Upper lobe of right lung (tissue), 1 donor: Measurements from ENCODE around the gene ATG101. TPM values are rescaled to one million over a fixed set of nuclear protein-coding genes. Genes with fewer than 3 reads are reported as not detected.
"Not testable (repeated sequence)": the region's sequence is repeated elsewhere in the genome, so short reads cannot be mapped to it uniquely, and the experiment has no call there.

Source experiments
- ATAC-seq: fragments of 200-7000 bp; cut with Tn5 transposase; one replicate; pipeline ENCODE4 v1.9.1; 2020; ENCODE audit warnings: mild to moderate bottlenecking, moderate library complexity
- DNase-seq: peaks from one replicate; pipeline ENCODE4 v3.0.0-alpha.2; 2020
- H3K27ac ChIP-seq: fragments of 200-600 bp; one replicate; pipeline ENCODE4 v1.8.0; 2022
- H3K27me3 ChIP-seq: fragments of 200-600 bp; one replicate; pipeline ENCODE4 v1.8.0; 2022; ENCODE audit warnings: mild to moderate bottlenecking
- H3K36me3 ChIP-seq: fragments of 200-600 bp; one replicate; pipeline ENCODE4 v1.8.0; 2022
- H3K4me1 ChIP-seq: fragments of 200-600 bp; one replicate; pipeline ENCODE4 v1.8.0; 2022
- H3K4me3 ChIP-seq: fragments of 200-600 bp; one replicate; pipeline ENCODE4 v1.8.0; 2022; ENCODE audit warnings: mild to moderate bottlenecking
- H3K9me3 ChIP-seq: fragments of 200-600 bp; one replicate; pipeline ENCODE4 v1.8.0; 2022
- CTCF ChIP-seq: fragments of 200-600 bp; IDR thresholded peaks from one replicate; pipeline ENCODE4 v1.8.0; 2022; ENCODE audit warnings: antibody characterized with exemption
- intact Hi-C: fragments of 100-400 bp; cut with DNase I; formaldehyde crosslinking; loops from one replicate; pipeline ENCODE4 v1.11.0; 2022
- total RNA-seq: library from RNA; stranded (reverse); fragmentation: NEBNext Ultra II Directional; extraction: Animal tissue kit (Norgen Biotek cat#: 25700); gene quantifications from one replicate; pipeline ENCODE4 v1.2.1, GENCODE V29; 2021
- donor health status: DM: no; HTN: yes; CAD: no; lungs with severe emphysema.

ATG101 gene
- total RNA-seq, 1 donor from 2014 or later, result 37.3 TPM

GRCh38 chr12:52093346-52093745, 23.6 kb downstream of the ATG101 start:
- Histone ChIP-seq H3K27ac (no peak overlapping the region), H3K4me1 (no peaks in the 10 kb centered on the region), H3K4me3 (no peak overlapping the region), H3K36me3 (no peaks in the 10 kb centered on the region), H3K27me3 (no peaks in the 10 kb centered on the region), H3K9me3 (no peaks in the 10 kb centered on the region)
- intact Hi-C loops, result no loop called here
- DNase-seq (peak; percentile 52), ATAC-seq (no peak)
- TF ChIP-seq CTCF, result no peak

- ATAC-seq (no peak), DNase-seq (no peak)
- Histone ChIP-seq H3K27me3 (no peaks in the 10 kb centered on the region), H3K36me3 (no peaks in the 10 kb centered on the region), H3K4me1 (no peaks in the 10 kb centered on the region), H3K9me3 (no peaks in the 10 kb centered on the region), H3K27ac (no peak overlapping the region), H3K4me3 (no peak overlapping the region)
- TF ChIP-seq CTCF, result no peak
- intact Hi-C loops, result no loop called here
Measured at GRCh38 chr12:52096332-52097044, 26.7 kb downstream of the ATG101 start.

- no peaks in the 10 kb centered on the region for H3K9me3 ChIP-seq
- DNase-seq (peak; percentile 29), ATAC-seq (no peak)
- no peaks in the 10 kb centered on the region for H3K27me3 ChIP-seq
- no peaks in the 10 kb centered on the region for H3K36me3 ChIP-seq
- H3K4me3 ChIP-seq, result no peak overlapping the region
- no peaks in the 10 kb centered on the region for H3K4me1 ChIP-seq
- no peak for TF ChIP-seq CTCF
- no peak overlapping the region for H3K27ac ChIP-seq
- intact Hi-C loops, result no loop called here
Measured at GRCh38 chr12:52097045-52097666, 27.4 kb downstream of the ATG101 start.

GRCh38 chr12:52104431-52105089, 34.8 kb downstream of the ATG101 start:
- H3K4me1 ChIP-seq, ATAC-seq, H3K27me3 ChIP-seq, H3K36me3 ChIP-seq, H3K27ac ChIP-seq, H3K9me3 ChIP-seq, intact Hi-C loops, H3K4me3 ChIP-seq, DNase-seq: not testable (repeated sequence)

- TF ChIP-seq CTCF, result peak; percentile 8
- H3K36me3 ChIP-seq, ATAC-seq, H3K9me3 ChIP-seq, H3K27ac ChIP-seq, intact Hi-C loops, H3K4me3 ChIP-seq, H3K27me3 ChIP-seq: not testable (repeated sequence)
- peak; percentile 77 for DNase-seq
- peaks cover 12% of the 10 kb centered on the region for H3K4me1 ChIP-seq
Measured at GRCh38 chr12:52116222-52117125, 46.7 kb downstream of the ATG101 start.

GRCh38 chr12:52117806-52118475, 48.2 kb downstream of the ATG101 start:
- H3K4me1 ChIP-seq, result peaks cover 15% of the 10 kb centered on the region
- DNase-seq, H3K4me3 ChIP-seq, intact Hi-C loops, H3K36me3 ChIP-seq, H3K27me3 ChIP-seq, H3K27ac ChIP-seq, ATAC-seq, H3K9me3 ChIP-seq: not testable (repeated sequence)
